SK-N-SH (cell line): ENCODE measurements around the gene RITA1.

ENCODE experiments used
- GABPA ChIP-seq: IDR thresholded peaks from 2 replicates; pipeline ENCODE4 v1.4.0; 2012; ENCODE audit warnings: low read depth, mild to moderate bottlenecking
- POLR2AphosphoS5 ChIP-seq: IDR thresholded peaks from 2 replicates; pipeline ENCODE4 v1.6.1; 2012; ENCODE audit warnings: low read depth, low read length
- RFX5 ChIP-seq: IDR thresholded peaks from 2 replicates; pipeline ENCODE4 v1.6.1; 2012; ENCODE audit warnings: mild to moderate bottlenecking, improper control_type of control experiment, low read length
- TCF12 ChIP-seq: IDR thresholded peaks from 2 replicates; pipeline ENCODE4 v1.4.0; 2012
- USF1 ChIP-seq: IDR thresholded peaks from 2 replicates; pipeline ENCODE4 v1.4.0; 2012; ENCODE audit warnings: low read depth, borderline replicate concordance
- TF ChIP-seq, protein P1 (sequence below): fragments of 200-600 bp; sonication (generic); IDR thresholded peaks from 2 replicates; pipeline ENCODE4 v1.6.1; 2017; ENCODE audit warnings: antibody characterized with exemption, mild to moderate bottlenecking, moderate library complexity

DNA sequence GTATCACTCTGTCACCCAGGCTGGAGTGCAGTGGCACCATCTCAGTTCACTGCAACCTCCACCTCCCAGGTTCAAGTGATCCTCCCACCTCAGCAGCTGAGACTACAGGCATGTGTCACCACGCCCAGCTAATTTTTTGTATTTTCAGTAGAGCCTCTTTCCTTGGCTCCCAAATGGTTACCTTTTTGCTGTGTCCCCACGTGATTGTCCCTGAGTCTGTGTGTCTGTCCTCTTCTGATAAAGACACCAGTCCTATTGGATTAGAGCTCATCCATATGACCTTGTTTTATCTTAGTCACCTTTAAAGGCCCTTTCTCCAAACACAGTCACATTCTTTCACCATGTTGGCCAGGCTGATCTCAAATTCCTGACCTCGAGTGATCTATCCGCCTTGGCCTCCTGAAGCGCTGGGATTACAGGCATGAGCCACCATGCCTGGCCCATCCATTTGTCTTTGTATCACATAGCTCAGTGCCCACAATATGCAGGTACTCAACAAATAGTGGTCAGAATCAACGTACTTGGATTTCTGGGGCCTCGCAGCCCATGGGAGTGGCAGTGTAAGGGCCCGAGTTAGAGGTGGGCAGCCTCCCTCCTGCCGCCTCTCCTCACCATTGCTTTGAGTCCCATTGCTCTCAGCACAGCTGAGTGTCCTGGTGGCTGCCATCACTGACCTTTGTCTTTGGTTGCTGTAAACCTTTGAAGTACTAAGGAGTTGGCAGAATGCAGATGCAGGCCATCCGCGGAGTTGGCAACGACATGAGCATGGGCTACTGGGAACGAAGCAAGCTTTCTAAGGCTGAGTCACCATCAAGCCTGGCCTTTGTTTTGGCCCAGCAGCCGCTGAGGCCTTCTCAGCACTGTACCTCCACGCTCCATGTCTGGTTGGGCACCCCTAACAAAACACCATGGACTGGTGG lies 45.1 kb downstream of the RITA1 start:
- TF ChIP-seq, protein P1, sequence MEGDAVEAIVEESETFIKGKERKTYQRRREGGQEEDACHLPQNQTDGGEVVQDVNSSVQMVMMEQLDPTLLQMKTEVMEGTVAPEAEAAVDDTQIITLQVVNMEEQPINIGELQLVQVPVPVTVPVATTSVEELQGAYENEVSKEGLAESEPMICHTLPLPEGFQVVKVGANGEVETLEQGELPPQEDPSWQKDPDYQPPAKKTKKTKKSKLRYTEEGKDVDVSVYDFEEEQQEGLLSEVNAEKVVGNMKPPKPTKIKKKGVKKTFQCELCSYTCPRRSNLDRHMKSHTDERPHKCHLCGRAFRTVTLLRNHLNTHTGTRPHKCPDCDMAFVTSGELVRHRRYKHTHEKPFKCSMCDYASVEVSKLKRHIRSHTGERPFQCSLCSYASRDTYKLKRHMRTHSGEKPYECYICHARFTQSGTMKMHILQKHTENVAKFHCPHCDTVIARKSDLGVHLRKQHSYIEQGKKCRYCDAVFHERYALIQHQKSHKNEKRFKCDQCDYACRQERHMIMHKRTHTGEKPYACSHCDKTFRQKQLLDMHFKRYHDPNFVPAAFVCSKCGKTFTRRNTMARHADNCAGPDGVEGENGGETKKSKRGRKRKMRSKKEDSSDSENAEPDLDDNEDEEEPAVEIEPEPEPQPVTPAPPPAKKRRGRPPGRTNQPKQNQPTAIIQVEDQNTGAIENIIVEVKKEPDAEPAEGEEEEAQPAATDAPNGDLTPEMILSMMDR = no peak
- TF ChIP-seq POLR2AphosphoS5 = no peak
- no peak for TF ChIP-seq RFX5
- TF ChIP-seq USF1 = no peak
- TF ChIP-seq TCF12 = no peak
- no peak for TF ChIP-seq GABPA
